HFF-Myc (cell line): ENCODE data around the gene OTUD1.

ENCODE experiments used
- DNase-seq: peaks from one replicate; pipeline ENCODE4 v3.0.0-alpha.2; 2011; ENCODE audit warnings: low read depth; ENCODE audit errors: extremely low read depth
- H3K4me3 ChIP-seq: replicated peaks from 2 replicates; pipeline ENCODE4 v1.5.1; 2011; ENCODE audit warnings: low read depth, mild to moderate bottlenecking, control low read depth, low read length
- TF ChIP-seq, protein P1 (sequence below): IDR thresholded peaks from 2 replicates; pipeline ENCODE4 v1.5.1; 2012; ENCODE audit warnings: mild to moderate bottlenecking, low read depth, low read length, control low read depth; ENCODE audit errors: missing control alignments

OTUD1 gene

DNA sequence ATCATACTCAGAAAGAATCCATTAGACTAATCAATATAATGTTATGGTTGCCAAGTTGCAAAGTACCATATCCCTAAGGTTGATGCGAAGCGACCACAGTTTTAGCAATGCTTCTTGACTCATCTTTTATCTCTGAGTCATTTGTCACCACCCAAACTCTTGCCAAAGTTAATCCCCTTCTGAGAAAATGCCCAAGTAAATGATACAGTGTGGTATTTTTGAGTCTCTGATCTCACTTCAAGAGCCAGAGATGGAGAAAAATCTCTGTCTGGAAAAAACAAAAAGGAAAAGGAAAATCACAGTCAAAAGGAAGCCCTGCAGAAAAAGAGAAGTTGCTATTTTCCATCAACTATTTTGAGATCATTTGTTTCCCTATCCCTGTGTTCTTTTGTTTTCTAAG lies 26.7 kb upstream of the OTUD1 start:
- no peak for DNase-seq
- H3K4me3 ChIP-seq: no peak overlapping the region
- TF ChIP-seq, protein P1, sequence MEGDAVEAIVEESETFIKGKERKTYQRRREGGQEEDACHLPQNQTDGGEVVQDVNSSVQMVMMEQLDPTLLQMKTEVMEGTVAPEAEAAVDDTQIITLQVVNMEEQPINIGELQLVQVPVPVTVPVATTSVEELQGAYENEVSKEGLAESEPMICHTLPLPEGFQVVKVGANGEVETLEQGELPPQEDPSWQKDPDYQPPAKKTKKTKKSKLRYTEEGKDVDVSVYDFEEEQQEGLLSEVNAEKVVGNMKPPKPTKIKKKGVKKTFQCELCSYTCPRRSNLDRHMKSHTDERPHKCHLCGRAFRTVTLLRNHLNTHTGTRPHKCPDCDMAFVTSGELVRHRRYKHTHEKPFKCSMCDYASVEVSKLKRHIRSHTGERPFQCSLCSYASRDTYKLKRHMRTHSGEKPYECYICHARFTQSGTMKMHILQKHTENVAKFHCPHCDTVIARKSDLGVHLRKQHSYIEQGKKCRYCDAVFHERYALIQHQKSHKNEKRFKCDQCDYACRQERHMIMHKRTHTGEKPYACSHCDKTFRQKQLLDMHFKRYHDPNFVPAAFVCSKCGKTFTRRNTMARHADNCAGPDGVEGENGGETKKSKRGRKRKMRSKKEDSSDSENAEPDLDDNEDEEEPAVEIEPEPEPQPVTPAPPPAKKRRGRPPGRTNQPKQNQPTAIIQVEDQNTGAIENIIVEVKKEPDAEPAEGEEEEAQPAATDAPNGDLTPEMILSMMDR: no peak

DNA sequence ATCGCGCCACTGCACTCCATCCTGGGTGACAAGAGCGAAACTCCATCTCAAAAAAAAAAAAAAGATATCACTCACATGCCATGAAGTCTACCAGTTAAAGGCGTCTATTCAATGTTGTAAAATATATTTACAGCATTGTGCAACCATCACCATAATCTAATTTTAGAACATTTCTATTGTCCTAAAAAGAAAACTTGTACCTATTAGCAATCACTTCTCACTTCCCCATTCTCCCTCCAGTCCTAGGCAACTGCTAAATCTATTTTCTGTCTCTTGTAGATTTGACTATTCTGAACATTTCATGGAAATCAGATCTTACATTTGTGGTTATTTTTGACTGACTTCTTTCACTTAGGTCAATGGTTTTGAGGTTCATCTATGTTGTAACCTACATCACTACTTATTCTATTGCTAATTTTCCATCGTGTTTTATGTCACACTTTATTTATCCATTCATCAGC lies 25.2 kb upstream of the OTUD1 start:
- no peak overlapping the region for H3K4me3 ChIP-seq
- TF ChIP-seq, protein P1: no peak
- DNase-seq: no peak

- DNase-seq: no peak
- TF ChIP-seq, protein P1: no peak
- no peak overlapping the region for H3K4me3 ChIP-seq
Measured at GRCh38 chr10:23414658-23415057, 24.2 kb upstream of the OTUD1 start.

DNA sequence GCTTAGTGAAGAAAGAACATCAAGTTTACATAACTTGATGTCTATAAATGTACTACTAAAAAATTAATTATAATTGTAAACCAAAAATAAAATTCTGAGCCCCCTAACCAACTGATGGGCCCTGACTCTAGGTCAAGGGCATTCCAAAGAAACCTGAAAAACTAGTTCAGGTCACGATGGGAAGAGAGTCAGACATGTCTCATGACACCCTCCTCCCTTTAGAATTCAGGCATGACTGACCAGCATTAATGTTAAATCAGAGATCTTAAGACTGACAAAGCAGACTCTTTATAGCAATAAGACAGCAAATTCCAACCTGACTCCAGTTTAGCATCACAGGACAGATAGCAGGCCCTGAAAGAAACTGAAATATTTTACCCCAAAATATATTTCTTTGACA lies 21.6 kb upstream of the OTUD1 start:
- H3K4me3 ChIP-seq: no peak overlapping the region
- no peak for DNase-seq
- TF ChIP-seq, protein P1: no peak

DNA sequence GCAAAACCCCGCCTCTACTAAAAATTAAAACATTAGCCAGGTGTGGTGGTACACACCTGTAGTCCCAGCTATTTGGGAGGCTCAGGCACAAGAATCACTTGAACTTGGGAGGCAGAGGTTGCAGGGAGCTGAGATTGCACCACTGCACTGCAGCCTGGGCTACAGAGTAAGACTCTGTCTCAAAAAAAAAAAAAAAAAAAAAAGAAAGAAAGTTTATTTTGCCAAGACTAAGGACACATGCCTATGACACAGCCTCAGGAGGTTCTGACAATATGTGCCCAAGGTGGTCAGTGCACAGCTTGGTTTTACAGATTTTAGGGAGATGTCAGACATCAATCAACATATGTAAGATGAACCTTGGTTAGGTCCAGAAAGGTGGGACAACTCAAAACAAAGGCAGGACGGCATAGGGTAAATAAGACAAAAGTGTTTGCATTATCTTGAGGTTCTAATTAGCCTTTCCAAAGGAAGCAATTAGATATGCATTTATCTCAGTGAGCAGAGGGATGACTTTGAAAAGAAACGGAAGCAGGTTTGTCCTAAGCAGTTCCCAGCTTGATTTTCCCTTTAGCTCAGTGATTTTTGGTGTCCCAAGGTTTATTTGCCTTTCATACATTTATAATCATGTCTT lies 20.7 kb upstream of the OTUD1 start:
- H3K4me3 ChIP-seq: no peak overlapping the region
- TF ChIP-seq, protein P1: no peak
- no peak for DNase-seq

DNA sequence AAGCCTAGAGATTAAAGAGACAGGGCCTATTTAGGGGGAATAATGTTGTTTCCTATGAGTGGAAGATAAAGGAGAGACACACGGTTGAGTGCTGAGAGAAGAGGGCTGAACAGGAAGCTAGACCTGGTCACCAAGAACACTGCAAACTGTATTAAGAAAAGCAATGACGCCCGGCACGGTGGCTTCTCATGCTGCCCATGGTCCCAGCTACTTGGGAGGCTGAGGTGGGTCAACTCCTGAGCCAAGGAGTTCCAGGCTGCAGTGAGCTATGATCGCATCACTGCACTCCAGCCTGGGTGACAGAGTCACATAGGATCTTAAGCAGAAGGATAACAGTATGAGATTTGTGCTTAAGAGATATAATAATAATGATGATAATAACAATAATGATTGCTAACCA lies 19.7 kb upstream of the OTUD1 start:
- DNase-seq: no peak

More for the DNA sequence above, 19.7 kb upstream of the OTUD1 start:
- TF ChIP-seq, protein P1: no peak
- H3K4me3 ChIP-seq: no peak overlapping the region
